PC-3 (cell line): ENCODE data around the gene ATP6V1E1. TPM values are rescaled to one million over a fixed set of nuclear protein-coding genes. Genes with fewer than 3 reads are reported as not detected.

Experiments used
- ATAC-seq: fragments of 200-7000 bp; cut with Tn5 transposase; 2 replicates; pipeline ENCODE4 v1.9.1; 2020; ENCODE audit warnings: mild to moderate bottlenecking, moderate library complexity
- BruUV-seq: library from RNA; stranded (reverse); fragments of 400-500 nt; replicated peaks from 2 replicates; lab custom pipeline; 2021; lab: Mats Ljungman, UMichigan
- CTCF ChIA-PET: fragments of 300-600 bp; sonication (Branson Sonifier 250); formaldehyde crosslinking; loops from one replicate; lab custom pipeline; 2022; ENCODE audit warnings: antibody characterized with exemption; lab: Charles Lee
- POLR2A ChIA-PET: fragments of 300-600 bp; sonication (Branson Sonifier 250); formaldehyde crosslinking; loops from one replicate; lab custom pipeline; 2022; ENCODE audit warnings: antibody characterized with exemption; ENCODE audit not compliant: unreplicated experiment; lab: Charles Lee
- DNase-seq: peaks from one replicate; pipeline ENCODE4 v3.0.0-alpha.2; 2015
- H2AFZ ChIP-seq: fragments of 300-600 bp; sonication (generic); 2 replicates; pipeline ENCODE4 v1.6.0; 2016; ENCODE audit warnings: antibody characterized with exemption, low read length
- H3F3A ChIP-seq: fragments of 300-600 bp; sonication (generic); one replicate; pipeline ENCODE4 v1.6.0; 2017; ENCODE audit warnings: antibody characterized with exemption, low read length, control low read depth, mild to moderate bottlenecking; ENCODE audit not compliant: unreplicated experiment
- H3K27ac ChIP-seq: fragments of 300-600 bp; sonication (generic); 2 replicates; pipeline ENCODE4 v1.5.1; 2016; ENCODE audit warnings: mild to moderate bottlenecking, low read length
- H3K27me3 ChIP-seq: fragments of 300-600 bp; sonication (generic); 2 replicates; pipeline ENCODE4 v1.6.1; 2016; ENCODE audit warnings: low read length, mixed read lengths
- H3K36me3 ChIP-seq: fragments of 300-600 bp; sonication (generic); 2 replicates; pipeline ENCODE4 v1.6.1; 2016; ENCODE audit warnings: low read depth, mixed run types, low read length, mixed read lengths
- H3K4me1 ChIP-seq: fragments of 300-600 bp; sonication (generic); 2 replicates; pipeline ENCODE4 v1.5.1; 2016; ENCODE audit warnings: low read length; ENCODE audit not compliant: insufficient read depth
- H3K4me2 ChIP-seq: fragments of 300-600 bp; sonication (generic); 2 replicates; pipeline ENCODE4 v1.6.0; 2016; ENCODE audit warnings: low read length
- H3K4me3 ChIP-seq: fragments of 300-600 bp; sonication (generic); 2 replicates; pipeline ENCODE4 v1.5.1; 2016; ENCODE audit warnings: mild to moderate bottlenecking, low read length, mixed read lengths
- H3K79me2 ChIP-seq: fragments of 300-600 bp; sonication (generic); 2 replicates; pipeline ENCODE4 v1.6.1; 2017; ENCODE audit warnings: low read length, mixed read lengths
- H3K9ac ChIP-seq: fragments of 300-600 bp; sonication (generic); 2 replicates; pipeline ENCODE4 v1.6.0; 2016; ENCODE audit warnings: mild to moderate bottlenecking, low read length
- H3K9me2 ChIP-seq: fragments of 300-600 bp; sonication (generic); replicated peaks from 2 replicates; pipeline ENCODE4 v1.6.1; 2016; ENCODE audit warnings: mixed run types, low read length, mixed read lengths
- H3K9me3 ChIP-seq: fragments of 300-600 bp; sonication (generic); 2 replicates; pipeline ENCODE4 v1.6.1; 2016; ENCODE audit warnings: low read length, mixed read lengths
- H4K20me1 ChIP-seq: fragments of 300-600 bp; sonication (generic); 2 replicates; pipeline ENCODE4 v1.6.1; 2016; ENCODE audit warnings: low read length, mixed read lengths
- CTCF ChIP-seq: fragments of 300-600 bp; sonication (generic); conservative IDR thresholded peaks from 2 replicates; pipeline ENCODE4 v1.5.1; 2017; ENCODE audit warnings: antibody characterized with exemption, low read depth, mild to moderate bottlenecking, low read length
- EZH2 ChIP-seq: fragments of 300-600 bp; sonication (generic); IDR thresholded peaks from one replicate; pipeline ENCODE4 v1.6.1; 2017; ENCODE audit warnings: antibody characterized with exemption, mild to moderate bottlenecking, low read length; ENCODE audit not compliant: unreplicated experiment
- EZH2phosphoT487 ChIP-seq: fragments of 300-600 bp; sonication (generic); IDR thresholded peaks from 2 replicates; pipeline ENCODE4 v1.6.1; 2018; ENCODE audit warnings: mild to moderate bottlenecking, antibody characterized with exemption, low read length, borderline replicate concordance
- intact Hi-C: fragments of 100-400 bp; cut with micrococcal nuclease; formaldehyde crosslinking; loops from 2 replicates; pipeline ENCODE4 v1.9.0; 2023
- total RNA-seq: library from RNA; depleted of rRNA; stranded (reverse); fragments of >200 nt; gene quantifications from 2 replicates; pipeline ENCODE4 v1.2.3, GENCODE V29; 2014

The ATP6V1E1 gene
- total RNA-seq, 1 experiment from 2014 or later: 89.9 TPM

DNA sequence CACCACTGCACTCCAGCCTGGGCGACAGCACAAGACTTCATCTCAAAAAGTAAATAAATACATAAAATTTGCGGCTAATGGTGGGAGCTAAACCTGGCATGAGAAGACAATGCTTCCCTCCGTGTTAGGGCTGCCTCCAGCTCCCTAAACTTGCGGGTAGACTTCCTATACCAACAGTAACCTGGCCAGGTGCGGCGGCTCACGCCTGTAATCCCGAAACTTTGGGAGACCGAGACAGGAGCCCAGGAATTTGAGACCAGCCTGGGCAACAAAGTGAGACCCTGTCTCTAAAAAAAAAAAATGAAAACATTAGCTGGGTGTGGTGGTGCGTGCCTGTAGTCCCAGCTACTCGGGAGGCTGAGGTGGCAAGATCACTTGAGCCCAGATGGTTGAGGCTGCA, 39.9 kb downstream of the ATP6V1E1 start:
- Histone ChIP-seq H2AFZ (no peak overlapping the region), H3K36me3 (peaks cover 5% of the 10 kb centered on the region), H3K4me2 (no peak overlapping the region), H3K9ac (no peak overlapping the region), H3K27me3 (no peaks in the 10 kb centered on the region), H4K20me1 (no peaks in the 10 kb centered on the region), H3K4me1 (no peaks in the 10 kb centered on the region), H3K4me3 (no peak overlapping the region), H3K27ac (no peak overlapping the region), H3F3A (no peaks in the 10 kb centered on the region), H3K9me2 (no peaks in the 10 kb centered on the region), H3K9me3 (no peaks in the 10 kb centered on the region), H3K79me2 (no peaks in the 10 kb centered on the region)
- POLR2A ChIA-PET: no interaction called here
- intact Hi-C loops: no loop called here
- CTCF ChIA-PET: interaction anchor here (1.3 kb wide), 1 partner anchor 30 kb away, joined by 7 read pairs; no protein-coding TSS in a partner anchor
- DNase-seq (no peak), ATAC-seq (no peak)
- BruUV-seq: no TSS peak
- no peak for TF ChIP-seq EZH2
- no peak for TF ChIP-seq CTCF
- no peak for TF ChIP-seq EZH2phosphoT487

GRCh38 chr22:17587629-17588028, 40.9 kb downstream of the ATP6V1E1 start:
- Histone ChIP-seq H3K9me3 (no peaks in the 10 kb centered on the region), H3F3A (no peaks in the 10 kb centered on the region), H3K4me1 (no peaks in the 10 kb centered on the region), H2AFZ (no peak overlapping the region), H3K4me2 (no peak overlapping the region), H3K27me3 (no peaks in the 10 kb centered on the region), H3K9me2 (no peaks in the 10 kb centered on the region), H3K27ac (no peak overlapping the region), H3K4me3 (no peak overlapping the region), H3K79me2 (no peaks in the 10 kb centered on the region), H4K20me1 (no peaks in the 10 kb centered on the region), H3K36me3 (peaks cover 4% of the 10 kb centered on the region), H3K9ac (no peak overlapping the region)
- intact Hi-C loops: no loop called here
- no TSS peak for BruUV-seq
- ChIA-PET POLR2A (interaction anchor here (0.5 kb wide), 1 partner anchor 152 kb away, joined by 5 read pairs; no protein-coding TSS in a partner anchor), CTCF (interaction anchor here (1.3 kb wide), 1 partner anchor 29 kb away, joined by 7 read pairs; no protein-coding TSS in a partner anchor)
- no peak for ATAC-seq
- no peak for DNase-seq
- TF ChIP-seq CTCF (no peak), EZH2 (no peak), EZH2phosphoT487 (no peak)

- Histone ChIP-seq H3K4me2 (no peak overlapping the region), H4K20me1 (no peaks in the 10 kb centered on the region), H3K36me3 (no peaks in the 10 kb centered on the region; the same call in none of the 2 replicates), H3K27me3 (no peaks in the 10 kb centered on the region), H2AFZ (no peak overlapping the region), H3K9ac (no peak overlapping the region), H3K4me1 (no peaks in the 10 kb centered on the region), H3K9me3 (no peaks in the 10 kb centered on the region), H3K9me2 (no peaks in the 10 kb centered on the region), H3K27ac (no peak overlapping the region), H3K79me2 (no peaks in the 10 kb centered on the region), H3K4me3 (no peak overlapping the region), H3F3A (no peaks in the 10 kb centered on the region)
- BruUV-seq: no TSS peak
- ChIA-PET POLR2A (interaction anchor here (0.5 kb wide), 1 partner anchor 152 kb away, joined by 5 read pairs; no protein-coding TSS in a partner anchor), CTCF (no interaction called here)
- intact Hi-C loops: no loop called here
- no peak for ATAC-seq
- TF ChIP-seq EZH2 (no peak), CTCF (no peak), EZH2phosphoT487 (no peak)
- no peak for DNase-seq
Measured at GRCh38 chr22:17586831-17587440, 41.6 kb downstream of the ATP6V1E1 start.
